HEK293 (cell line): ENCODE results near the gene SULT1B1.

ENCODE experiments used
- MYNN ChIP-seq: fragments of 450-650 bp; formaldehyde crosslinking; IDR thresholded peaks from 2 replicates; pipeline ENCODE4 v1.5.1; 2016; ENCODE audit warnings: missing biosample characterization, missing genetic modification characterization, borderline replicate concordance
- PRDM1 ChIP-seq: fragments of 450-650 bp; formaldehyde crosslinking; IDR thresholded peaks from 2 replicates; pipeline ENCODE4; 2016; ENCODE audit warnings: missing biosample characterization, missing genetic modification characterization
- REPIN1 ChIP-seq: fragments of 450-650 bp; formaldehyde crosslinking; IDR thresholded peaks from 2 replicates; pipeline ENCODE4 v1.5.1; 2017; ENCODE audit warnings: missing biosample characterization, missing genetic modification characterization, low read depth
- REST ChIP-seq: fragments of 450-650 bp; formaldehyde crosslinking; IDR thresholded peaks from 2 replicates; pipeline ENCODE4 v1.5.1; 2016; ENCODE audit warnings: missing biosample characterization, missing genetic modification characterization
- SP2 ChIP-seq: fragments of 450-650 bp; formaldehyde crosslinking; IDR thresholded peaks from 2 replicates; pipeline ENCODE4 v1.5.1; 2016; ENCODE audit warnings: missing biosample characterization, missing genetic modification characterization
- TCF7L2 ChIP-seq: IDR thresholded peaks from 2 replicates; pipeline ENCODE4 v1.6.1; 2011; ENCODE audit warnings: low read depth, mild to moderate bottlenecking, inconsistent platforms, low read length, moderate library complexity, borderline replicate concordance
- ZBTB8A ChIP-seq: fragments of 450-650 bp; formaldehyde crosslinking; IDR thresholded peaks from 2 replicates; pipeline ENCODE4 v1.5.1; 2016; ENCODE audit warnings: missing biosample characterization, missing genetic modification characterization
- ZNF416 ChIP-seq: fragments of 450-650 bp; formaldehyde crosslinking; IDR thresholded peaks from 2 replicates; pipeline ENCODE4 v1.5.1; 2016; ENCODE audit warnings: missing biosample characterization, missing genetic modification characterization
- ZNF514 ChIP-seq: fragments of 450-650 bp; formaldehyde crosslinking; IDR thresholded peaks from 2 replicates; pipeline ENCODE4 v1.5.1; 2016; ENCODE audit warnings: missing biosample characterization, missing genetic modification characterization
- ZNF530 ChIP-seq: fragments of 450-650 bp; formaldehyde crosslinking; IDR thresholded peaks from 2 replicates; pipeline ENCODE4 v1.5.1; 2016; ENCODE audit warnings: low read depth, missing biosample characterization, missing genetic modification characterization
- ZNF548 ChIP-seq: fragments of 450-650 bp; formaldehyde crosslinking; IDR thresholded peaks from 2 replicates; pipeline ENCODE4 v1.5.1; 2016; ENCODE audit warnings: missing biosample characterization, missing genetic modification characterization
- ZNF580 ChIP-seq: fragments of 450-650 bp; formaldehyde crosslinking; IDR thresholded peaks from 2 replicates; pipeline ENCODE4 v1.5.1; 2016; ENCODE audit warnings: missing biosample characterization, missing genetic modification characterization
- TF ChIP-seq, protein P1 (sequence below): fragments of 450-650 bp; formaldehyde crosslinking; IDR thresholded peaks from 2 replicates; pipeline ENCODE4 v1.5.1; 2016; ENCODE audit warnings: missing biosample characterization, missing genetic modification characterization

DNA sequence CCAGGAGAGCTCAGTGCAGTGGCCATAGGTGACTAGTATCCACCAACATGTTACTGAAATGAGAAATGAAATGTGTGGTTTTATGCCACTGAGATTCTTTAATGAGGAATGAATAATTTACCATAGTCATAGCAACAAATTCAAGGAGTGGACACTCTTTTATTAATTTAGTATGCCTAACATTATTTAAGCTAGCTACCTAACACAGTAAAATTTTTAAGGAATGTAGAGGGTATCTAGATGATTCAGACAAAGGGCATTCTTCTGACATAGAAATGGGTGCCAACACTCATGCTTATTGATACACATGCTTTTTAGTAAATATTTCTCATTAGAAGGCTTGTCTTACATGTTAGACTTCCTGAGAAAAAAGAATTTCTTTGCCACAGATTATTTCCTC, 33.3 kb upstream of the SULT1B1 start:
- no peak for TF ChIP-seq ZNF416
- no peak for TF ChIP-seq TCF7L2
- TF ChIP-seq, protein P1, sequence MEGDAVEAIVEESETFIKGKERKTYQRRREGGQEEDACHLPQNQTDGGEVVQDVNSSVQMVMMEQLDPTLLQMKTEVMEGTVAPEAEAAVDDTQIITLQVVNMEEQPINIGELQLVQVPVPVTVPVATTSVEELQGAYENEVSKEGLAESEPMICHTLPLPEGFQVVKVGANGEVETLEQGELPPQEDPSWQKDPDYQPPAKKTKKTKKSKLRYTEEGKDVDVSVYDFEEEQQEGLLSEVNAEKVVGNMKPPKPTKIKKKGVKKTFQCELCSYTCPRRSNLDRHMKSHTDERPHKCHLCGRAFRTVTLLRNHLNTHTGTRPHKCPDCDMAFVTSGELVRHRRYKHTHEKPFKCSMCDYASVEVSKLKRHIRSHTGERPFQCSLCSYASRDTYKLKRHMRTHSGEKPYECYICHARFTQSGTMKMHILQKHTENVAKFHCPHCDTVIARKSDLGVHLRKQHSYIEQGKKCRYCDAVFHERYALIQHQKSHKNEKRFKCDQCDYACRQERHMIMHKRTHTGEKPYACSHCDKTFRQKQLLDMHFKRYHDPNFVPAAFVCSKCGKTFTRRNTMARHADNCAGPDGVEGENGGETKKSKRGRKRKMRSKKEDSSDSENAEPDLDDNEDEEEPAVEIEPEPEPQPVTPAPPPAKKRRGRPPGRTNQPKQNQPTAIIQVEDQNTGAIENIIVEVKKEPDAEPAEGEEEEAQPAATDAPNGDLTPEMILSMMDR (tag by site-specific recombination), result no peak
- TF ChIP-seq ZBTB8A, result no peak
- TF ChIP-seq REST (tag by site-specific recombination), result no peak
- no peak for TF ChIP-seq ZNF548 (tag by site-specific recombination)
- no peak for TF ChIP-seq ZNF514 (tag by site-specific recombination)
- no peak for TF ChIP-seq ZNF530 (tag by site-specific recombination)
- no peak for TF ChIP-seq MYNN (tag by site-specific recombination)
- TF ChIP-seq REPIN1 (tag by site-specific recombination), result no peak
- no peak for TF ChIP-seq SP2
- no peak for TF ChIP-seq ZNF580 (tag by site-specific recombination)
- TF ChIP-seq PRDM1 (tag by site-specific recombination), result no peak
